Astrocyte (in vitro differentiated cells and primary cell): ENCODE data around the gene FANCE.

Source experiments
- EZH2 ChIP-seq: IDR thresholded peaks from 2 replicates; pipeline ENCODE4 v1.6.1; 2012; ENCODE audit warnings: mild to moderate bottlenecking, low read length, inconsistent platforms; ENCODE audit not compliant: insufficient read depth
- TF ChIP-seq, protein P1 (sequence below): IDR thresholded peaks from 2 replicates; pipeline ENCODE4 v1.5.1; 2011; ENCODE audit warnings: low read depth, mild to moderate bottlenecking, inconsistent platforms, low read length, moderate library complexity; ENCODE audit not compliant: insufficient read depth

DNA sequence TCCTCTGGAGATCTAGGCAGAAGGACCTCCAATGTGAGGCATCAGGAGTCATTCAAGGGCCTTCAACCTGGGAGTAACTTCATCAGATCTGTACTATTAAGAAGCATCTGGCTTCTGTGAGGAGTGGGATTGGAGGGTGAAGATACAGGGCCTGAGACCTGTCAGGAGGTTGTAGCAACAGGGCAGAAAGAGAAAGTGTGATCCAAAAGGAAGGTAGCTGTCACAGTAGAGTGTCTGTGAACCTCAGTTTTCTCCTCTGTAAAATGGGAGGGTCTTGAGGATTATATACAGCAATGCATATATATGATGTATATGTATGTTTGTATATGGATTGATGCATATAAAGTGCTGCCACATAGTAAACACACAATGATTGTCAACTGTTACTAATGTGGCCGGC lies 13.5 kb downstream of the FANCE start:
- TF ChIP-seq, protein P1, sequence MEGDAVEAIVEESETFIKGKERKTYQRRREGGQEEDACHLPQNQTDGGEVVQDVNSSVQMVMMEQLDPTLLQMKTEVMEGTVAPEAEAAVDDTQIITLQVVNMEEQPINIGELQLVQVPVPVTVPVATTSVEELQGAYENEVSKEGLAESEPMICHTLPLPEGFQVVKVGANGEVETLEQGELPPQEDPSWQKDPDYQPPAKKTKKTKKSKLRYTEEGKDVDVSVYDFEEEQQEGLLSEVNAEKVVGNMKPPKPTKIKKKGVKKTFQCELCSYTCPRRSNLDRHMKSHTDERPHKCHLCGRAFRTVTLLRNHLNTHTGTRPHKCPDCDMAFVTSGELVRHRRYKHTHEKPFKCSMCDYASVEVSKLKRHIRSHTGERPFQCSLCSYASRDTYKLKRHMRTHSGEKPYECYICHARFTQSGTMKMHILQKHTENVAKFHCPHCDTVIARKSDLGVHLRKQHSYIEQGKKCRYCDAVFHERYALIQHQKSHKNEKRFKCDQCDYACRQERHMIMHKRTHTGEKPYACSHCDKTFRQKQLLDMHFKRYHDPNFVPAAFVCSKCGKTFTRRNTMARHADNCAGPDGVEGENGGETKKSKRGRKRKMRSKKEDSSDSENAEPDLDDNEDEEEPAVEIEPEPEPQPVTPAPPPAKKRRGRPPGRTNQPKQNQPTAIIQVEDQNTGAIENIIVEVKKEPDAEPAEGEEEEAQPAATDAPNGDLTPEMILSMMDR: no peak
- TF ChIP-seq EZH2: no peak
